ENCODE measurements around the gene PXN. TPM values are rescaled to one million over a fixed set of nuclear protein-coding genes. Genes with fewer than 3 reads are reported as not detected.

Gene PXN
- total and polyA plus RNA-seq, 2 of the 13 experiments (the other 11 are each of a cell fraction or from before 2014, with no cell fraction given), result 13.6 to 14.2 TPM

DNA sequence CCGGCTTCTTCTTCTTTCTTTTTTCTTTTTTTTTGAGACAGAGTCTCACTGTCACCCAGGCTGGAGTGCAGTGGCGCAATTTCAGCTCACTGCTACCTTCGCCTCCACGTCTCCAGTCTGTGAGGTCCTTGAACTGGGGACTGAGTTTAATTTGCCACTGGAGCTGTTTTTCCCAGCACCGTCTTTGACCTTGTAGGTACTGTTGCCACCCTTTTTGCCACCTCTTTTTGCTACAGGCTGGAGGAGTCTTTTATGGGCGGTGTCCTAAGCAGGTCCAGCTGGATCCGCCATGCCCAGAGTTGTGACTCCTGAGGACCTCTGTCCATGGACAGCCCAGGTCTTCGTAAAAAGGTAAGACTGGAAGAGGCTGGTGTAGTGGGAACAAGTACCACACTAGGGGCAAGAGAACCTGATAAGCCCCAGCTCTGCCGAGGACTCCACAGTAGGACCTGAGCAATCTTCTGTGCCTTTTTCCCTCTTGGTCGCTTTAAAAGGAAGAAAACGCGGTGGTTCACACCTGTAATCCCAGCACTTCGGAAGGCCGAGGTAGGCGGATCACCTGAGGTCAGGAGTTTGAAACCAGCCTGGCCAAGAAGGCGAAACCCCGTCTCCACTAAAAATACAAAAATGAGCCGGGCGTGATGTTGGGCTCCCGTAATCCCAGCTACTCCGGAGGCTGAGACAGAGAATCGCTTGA is 25.2 kb upstream of the PXN start (continued):
- TF ChIP-seq BHLHE40 (IDR thresholded peaks at IDR 0.05; ENCODE audit: low read length) (no peak), CHCHD3 (CRISPR knock-in tag; IDR thresholded peaks at IDR 0.05) (no peak), MED1 (CRISPR knock-in tag; IDR thresholded peaks at IDR 0.05) (peak; percentile 35; the same call in 1 of the 2 replicates), ZNF292 (CRISPR knock-in tag; IDR thresholded peaks at IDR 0.05; ENCODE audit: borderline replicate concordance, low read depth) (no peak), ARNT (IDR thresholded peaks at IDR 0.05) (no peak), YEATS4 (CRISPR knock-in tag; IDR thresholded peaks at IDR 0.05; ENCODE audit: borderline replicate concordance) (no peak), ZNF772 (CRISPR knock-in tag; IDR thresholded peaks at IDR 0.05) (no peak), MZF1 (CRISPR knock-in tag; IDR thresholded peaks at IDR 0.05; ENCODE audit: borderline replicate concordance) (no peak), EED (CRISPR knock-in tag; IDR thresholded peaks at IDR 0.05) (no peak), TCF7 (IDR thresholded peaks at IDR 0.05; ENCODE audit: low read depth) (no peak), PITX1 (CRISPR knock-in tag; IDR thresholded peaks at IDR 0.05) (peak; percentile 17; the same call in 1 of the 2 replicates), ZNF564 (CRISPR knock-in tag; IDR thresholded peaks at IDR 0.05) (no peak; the same call in 1 of the 2 replicates), ZNF282 (IDR thresholded peaks at IDR 0.05; ENCODE audit: partially characterized antibody) (no peak)
- TF ChIP-seq, protein P1, sequence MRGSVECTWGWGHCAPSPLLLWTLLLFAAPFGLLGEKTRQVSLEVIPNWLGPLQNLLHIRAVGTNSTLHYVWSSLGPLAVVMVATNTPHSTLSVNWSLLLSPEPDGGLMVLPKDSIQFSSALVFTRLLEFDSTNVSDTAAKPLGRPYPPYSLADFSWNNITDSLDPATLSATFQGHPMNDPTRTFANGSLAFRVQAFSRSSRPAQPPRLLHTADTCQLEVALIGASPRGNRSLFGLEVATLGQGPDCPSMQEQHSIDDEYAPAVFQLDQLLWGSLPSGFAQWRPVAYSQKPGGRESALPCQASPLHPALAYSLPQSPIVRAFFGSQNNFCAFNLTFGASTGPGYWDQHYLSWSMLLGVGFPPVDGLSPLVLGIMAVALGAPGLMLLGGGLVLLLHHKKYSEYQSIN (CRISPR knock-in tag; IDR thresholded peaks at IDR 0.05; ENCODE audit: borderline replicate concordance), result no peak
- TF ChIP-seq, protein P2, sequence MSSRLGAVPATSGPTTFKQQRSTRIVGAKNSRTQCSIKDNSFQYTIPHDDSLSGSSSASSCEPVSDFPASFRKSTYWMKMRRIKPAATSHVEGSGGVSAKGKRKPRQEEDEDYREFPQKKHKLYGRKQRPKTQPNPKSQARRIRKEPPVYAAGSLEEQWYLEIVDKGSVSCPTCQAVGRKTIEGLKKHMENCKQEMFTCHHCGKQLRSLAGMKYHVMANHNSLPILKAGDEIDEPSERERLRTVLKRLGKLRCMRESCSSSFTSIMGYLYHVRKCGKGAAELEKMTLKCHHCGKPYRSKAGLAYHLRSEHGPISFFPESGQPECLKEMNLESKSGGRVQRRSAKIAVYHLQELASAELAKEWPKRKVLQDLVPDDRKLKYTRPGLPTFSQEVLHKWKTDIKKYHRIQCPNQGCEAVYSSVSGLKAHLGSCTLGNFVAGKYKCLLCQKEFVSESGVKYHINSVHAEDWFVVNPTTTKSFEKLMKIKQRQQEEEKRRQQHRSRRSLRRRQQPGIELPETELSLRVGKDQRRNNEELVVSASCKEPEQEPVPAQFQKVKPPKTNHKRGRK (CRISPR knock-in tag; IDR thresholded peaks at IDR 0.05), result no peak
- TF ChIP-seq, protein P3, sequence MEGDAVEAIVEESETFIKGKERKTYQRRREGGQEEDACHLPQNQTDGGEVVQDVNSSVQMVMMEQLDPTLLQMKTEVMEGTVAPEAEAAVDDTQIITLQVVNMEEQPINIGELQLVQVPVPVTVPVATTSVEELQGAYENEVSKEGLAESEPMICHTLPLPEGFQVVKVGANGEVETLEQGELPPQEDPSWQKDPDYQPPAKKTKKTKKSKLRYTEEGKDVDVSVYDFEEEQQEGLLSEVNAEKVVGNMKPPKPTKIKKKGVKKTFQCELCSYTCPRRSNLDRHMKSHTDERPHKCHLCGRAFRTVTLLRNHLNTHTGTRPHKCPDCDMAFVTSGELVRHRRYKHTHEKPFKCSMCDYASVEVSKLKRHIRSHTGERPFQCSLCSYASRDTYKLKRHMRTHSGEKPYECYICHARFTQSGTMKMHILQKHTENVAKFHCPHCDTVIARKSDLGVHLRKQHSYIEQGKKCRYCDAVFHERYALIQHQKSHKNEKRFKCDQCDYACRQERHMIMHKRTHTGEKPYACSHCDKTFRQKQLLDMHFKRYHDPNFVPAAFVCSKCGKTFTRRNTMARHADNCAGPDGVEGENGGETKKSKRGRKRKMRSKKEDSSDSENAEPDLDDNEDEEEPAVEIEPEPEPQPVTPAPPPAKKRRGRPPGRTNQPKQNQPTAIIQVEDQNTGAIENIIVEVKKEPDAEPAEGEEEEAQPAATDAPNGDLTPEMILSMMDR (CRISPR knock-in tag; IDR thresholded peaks at IDR 0.05), result no peak
- TF ChIP-seq, protein P4, sequence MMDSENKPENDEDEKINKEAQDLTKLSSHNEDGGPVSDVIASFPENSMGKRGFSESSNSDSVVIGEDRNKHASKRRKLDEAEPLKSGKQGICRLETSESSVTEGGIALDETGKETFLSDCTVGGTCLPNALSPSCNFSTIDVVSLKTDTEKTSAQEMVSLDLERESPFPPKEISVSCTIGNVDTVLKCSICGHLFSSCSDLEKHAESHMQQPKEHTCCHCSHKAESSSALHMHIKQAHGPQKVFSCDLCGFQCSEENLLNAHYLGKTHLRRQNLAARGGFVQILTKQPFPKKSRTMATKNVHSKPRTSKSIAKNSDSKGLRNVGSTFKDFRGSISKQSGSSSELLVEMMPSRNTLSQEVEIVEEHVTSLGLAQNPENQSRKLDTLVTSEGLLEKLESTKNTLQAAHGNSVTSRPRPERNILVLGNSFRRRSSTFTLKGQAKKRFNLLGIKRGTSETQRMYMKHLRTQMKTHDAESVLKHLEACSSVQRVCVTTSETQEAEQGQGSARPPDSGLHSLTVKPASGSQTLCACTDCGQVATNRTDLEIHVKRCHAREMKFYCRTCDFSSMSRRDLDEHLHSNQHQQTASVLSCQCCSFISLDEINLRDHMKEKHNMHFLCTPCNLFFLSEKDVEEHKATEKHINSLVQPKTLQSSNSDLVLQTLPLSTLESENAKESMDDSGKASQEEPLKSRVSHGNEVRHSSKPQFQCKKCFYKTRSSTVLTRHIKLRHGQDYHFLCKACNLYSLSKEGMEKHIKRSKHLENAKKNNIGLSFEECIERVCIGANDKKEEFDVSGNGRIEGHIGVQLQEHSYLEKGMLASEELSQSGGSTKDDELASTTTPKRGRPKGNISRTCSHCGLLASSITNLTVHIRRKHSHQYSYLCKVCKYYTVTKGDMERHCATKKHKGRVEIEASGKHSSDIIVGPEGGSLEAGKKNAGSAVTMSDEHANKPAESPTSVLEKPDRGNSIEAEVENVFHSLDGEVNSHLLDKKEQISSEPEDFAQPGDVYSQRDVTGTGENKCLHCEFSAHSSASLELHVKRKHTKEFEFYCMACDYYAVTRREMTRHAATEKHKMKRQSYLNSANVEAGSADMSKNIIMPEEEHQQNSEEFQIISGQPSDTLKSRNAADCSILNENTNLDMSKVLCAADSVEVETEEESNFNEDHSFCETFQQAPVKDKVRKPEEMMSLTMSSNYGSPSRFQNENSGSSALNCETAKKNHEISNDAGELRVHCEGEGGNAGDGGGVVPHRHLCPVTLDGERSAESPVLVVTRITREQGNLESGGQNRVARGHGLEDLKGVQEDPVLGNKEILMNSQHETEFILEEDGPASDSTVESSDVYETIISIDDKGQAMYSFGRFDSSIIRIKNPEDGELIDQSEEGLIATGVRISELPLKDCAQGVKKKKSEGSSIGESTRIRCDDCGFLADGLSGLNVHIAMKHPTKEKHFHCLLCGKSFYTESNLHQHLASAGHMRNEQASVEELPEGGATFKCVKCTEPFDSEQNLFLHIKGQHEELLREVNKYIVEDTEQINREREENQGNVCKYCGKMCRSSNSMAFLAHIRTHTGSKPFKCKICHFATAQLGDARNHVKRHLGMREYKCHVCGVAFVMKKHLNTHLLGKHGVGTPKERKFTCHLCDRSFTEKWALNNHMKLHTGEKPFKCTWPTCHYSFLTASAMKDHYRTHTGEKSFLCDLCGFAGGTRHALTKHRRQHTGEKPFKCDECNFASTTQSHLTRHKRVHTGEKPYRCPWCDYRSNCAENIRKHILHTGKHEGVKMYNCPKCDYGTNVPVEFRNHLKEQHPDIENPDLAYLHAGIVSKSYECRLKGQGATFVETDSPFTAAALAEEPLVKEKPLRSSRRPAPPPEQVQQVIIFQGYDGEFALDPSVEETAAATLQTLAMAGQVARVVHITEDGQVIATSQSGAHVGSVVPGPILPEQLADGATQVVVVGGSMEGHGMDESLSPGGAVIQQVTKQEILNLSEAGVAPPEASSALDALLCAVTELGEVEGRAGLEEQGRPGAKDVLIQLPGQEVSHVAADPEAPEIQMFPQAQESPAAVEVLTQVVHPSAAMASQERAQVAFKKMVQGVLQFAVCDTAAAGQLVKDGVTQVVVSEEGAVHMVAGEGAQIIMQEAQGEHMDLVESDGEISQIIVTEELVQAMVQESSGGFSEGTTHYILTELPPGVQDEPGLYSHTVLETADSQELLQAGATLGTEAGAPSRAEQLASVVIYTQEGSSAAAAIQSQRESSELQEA (CRISPR knock-in tag; IDR thresholded peaks at IDR 0.05; ENCODE audit: not compliant biosample characterization), result no peak

Data from HepG2 (cell line).